ENCODE data around the gene TMEM144.

Gene TMEM144

DNA sequence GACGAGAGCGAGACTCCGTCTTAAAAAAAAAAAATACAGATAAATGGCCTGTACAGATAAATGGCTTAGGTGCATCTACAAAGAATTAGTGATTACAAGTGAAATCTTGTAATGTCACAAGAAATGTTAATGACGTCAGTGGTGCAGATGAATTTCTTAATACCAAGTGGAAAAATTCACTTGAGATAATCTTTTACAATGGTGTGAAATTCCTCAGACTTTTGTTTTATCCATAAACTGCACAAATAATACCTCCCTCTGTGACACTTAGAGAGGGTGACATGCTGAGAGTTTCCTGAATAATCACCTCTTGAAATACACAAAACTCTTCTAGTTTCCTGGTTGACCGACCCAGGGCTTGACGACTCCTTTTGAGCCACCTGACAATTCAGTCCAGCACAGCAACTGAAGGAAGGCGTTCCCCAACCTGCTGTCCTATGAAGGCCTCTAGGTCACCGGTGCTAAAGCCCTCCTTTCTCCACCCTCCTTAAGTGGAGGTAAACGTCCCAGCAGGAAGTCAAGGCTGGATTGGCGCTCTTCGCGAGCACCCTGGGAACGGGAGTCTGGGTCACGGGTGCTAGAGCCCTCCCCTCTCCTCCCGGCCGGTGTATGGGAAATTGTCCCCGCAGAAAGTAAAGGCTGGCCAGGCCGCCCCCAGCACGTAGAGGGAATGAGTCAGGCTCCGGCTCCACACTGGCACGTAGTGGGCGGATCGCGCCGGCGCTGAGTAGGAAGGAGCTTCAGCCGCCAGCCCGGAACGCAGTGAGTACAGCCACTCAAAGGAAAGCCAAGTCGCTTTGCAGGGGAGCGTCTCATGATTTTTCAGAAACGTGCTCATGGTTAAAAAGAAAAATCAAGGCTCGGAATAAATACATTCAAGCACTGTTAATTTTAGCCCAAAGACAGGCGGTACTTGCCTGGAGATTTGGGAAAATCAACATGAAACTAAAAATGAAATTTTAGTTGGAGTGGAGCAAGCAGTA, at the start of gene TMEM144:
TMEM144 (plus strand) TSS at position 662 of the 983 bp plus-strand sequence. CDS start 2,182 bp downstream, outside the sequence.
- DNase-seq: peak; percentile 94
- in situ Hi-C loops (cut with HindIII; ENCODE audit: low pct_ligation_motif_present, low pct_unique_long_range_greater_than_20kb, low sequenced_read_pairs): no loop called here

DNA sequence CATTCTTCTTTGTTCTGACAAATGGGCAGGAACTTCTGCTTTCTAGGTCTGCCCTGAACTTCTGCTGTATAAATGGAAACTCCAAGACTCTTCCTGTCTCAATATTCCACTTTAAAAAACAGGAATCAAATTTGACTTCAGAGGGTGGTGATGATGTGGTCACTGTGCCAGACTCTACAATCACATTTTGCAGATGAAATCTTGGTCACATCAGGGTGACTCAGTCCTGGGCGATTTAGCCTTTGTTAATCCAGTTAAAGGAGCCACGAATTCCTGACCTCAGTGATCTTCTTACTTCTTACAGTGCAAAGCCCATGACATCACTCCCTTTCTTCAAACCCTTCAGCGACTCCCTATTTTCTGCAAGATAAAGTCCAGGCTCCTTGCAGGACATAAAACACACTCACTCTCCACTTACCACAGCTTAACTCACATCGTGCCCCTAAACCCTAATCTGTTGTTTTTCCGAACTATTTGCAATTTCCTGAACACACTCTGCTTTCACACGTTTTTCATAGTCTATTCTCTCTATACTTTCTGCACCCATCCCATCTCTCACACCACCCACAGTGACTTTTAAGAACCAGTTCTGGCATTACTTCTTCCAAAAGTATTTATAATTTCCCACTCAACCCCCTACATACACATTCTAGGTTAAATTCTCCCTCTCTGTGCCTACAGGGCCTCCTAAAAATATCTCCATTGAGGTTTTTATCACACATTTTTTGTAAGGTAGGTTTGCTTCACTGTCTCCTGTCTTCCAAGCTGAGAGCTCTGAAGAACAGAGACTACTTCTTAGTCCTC, 48.5 kb upstream of the TMEM144 start:
- peak; percentile 84 for DNase-seq

DNA sequence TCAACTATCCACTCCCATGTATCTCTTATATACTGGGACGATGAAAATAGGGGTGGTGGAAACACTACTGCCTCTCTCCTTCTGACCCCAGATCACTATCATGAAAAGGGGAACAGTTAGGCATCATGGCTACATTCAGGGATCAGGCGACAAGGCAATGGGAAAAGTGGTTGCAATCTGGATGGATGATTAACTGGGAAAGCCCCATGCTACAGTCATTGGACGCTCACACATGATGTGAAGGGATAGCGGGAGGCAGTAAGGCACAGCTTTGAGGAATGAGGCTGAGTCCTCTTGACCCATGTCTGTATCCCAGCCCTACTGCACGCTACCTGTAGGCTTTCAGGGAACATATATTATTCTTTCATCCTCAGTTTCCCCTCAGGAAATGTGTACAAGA, 47.7 kb upstream of the TMEM144 start:
- in situ Hi-C loops (cut with HindIII; ENCODE audit: low pct_ligation_motif_present, low pct_unique_long_range_greater_than_20kb, low sequenced_read_pairs): no loop called here

More for the DNA sequence above, 48.5 kb upstream of the TMEM144 start:
- in situ Hi-C loops (cut with HindIII; ENCODE audit: low pct_ligation_motif_present, low pct_unique_long_range_greater_than_20kb, low sequenced_read_pairs): no loop called here

DNA sequence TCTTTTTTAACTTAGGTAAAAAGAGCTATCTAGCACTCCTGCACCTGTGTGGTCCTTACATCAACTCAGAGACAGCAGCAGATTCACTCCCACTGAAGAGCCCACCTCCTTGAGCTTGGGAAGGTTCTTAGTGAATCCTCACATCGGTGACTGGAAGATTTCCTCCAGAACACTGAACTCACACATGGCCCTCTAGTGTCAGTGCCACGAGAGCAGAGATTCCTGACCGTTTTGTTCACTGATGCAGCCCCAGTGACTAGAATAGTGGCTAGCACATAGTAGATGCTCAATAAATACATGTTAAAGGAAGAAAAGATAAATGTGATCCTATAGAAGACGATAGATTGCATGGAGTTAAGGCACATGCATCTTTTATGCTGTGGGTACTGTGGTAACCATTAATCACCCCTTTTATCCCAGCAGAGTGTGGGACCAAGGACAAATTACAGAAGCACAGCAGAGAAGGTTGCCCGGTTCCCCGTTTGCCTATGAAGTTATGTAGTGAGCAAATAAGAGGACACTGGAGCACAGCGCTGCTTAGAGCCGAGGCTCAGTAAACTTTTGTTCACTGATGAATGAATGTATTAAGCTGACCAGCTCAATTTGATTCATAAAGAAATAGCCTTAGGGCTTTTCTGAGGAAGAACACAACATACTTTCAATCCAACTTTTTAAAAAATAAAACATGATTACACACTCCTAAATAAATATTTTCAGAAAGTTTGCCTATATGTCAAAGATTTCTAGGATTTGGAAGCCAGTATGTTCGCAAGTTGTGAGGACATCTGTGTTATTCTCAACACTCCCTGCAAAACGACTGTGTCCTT, 46.1 kb upstream of the TMEM144 start:
- in situ Hi-C loops (cut with HindIII; ENCODE audit: low pct_ligation_motif_present, low pct_unique_long_range_greater_than_20kb, low sequenced_read_pairs): no loop called here

More for the DNA sequence above, 47.7 kb upstream of the TMEM144 start:
- peak; percentile 53 for DNase-seq

GRCh38 chr4:158164768-158165213, 45.5 kb upstream of the TMEM144 start:
- in situ Hi-C loops (cut with HindIII; ENCODE audit: low pct_ligation_motif_present, low pct_unique_long_range_greater_than_20kb, low sequenced_read_pairs): no loop called here
- no peak for DNase-seq

More for the DNA sequence above, 46.1 kb upstream of the TMEM144 start:
- DNase-seq: no peak

- in situ Hi-C loops (cut with HindIII; ENCODE audit: low pct_ligation_motif_present, low pct_unique_long_range_greater_than_20kb, low sequenced_read_pairs): no loop called here
- DNase-seq: no peak
Observed at GRCh38 chr4:158166701-158167100, 43.6 kb upstream of the TMEM144 start.

DNA sequence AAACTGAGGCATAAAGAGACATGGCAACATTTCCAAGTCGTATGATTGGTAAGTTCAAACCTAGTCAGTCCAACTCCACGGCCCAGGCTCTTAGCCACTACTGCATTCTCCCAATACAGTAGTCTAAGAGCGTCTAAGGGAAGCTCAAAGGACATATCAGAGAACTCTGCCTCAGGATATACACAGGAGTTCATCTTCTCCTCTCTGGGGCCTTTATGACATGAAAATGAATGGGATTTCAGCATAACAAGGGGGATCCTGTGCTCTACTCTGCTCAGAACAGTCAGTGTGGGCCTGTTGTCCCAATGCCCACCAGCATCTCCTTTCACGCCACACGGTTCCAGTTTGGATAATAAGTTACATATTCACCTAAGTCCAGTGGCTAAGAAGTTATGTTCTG, 41.7 kb upstream of the TMEM144 start:
- in situ Hi-C loops (cut with HindIII; ENCODE audit: low pct_ligation_motif_present, low pct_unique_long_range_greater_than_20kb, low sequenced_read_pairs): no loop called here
- no peak for DNase-seq

DNA sequence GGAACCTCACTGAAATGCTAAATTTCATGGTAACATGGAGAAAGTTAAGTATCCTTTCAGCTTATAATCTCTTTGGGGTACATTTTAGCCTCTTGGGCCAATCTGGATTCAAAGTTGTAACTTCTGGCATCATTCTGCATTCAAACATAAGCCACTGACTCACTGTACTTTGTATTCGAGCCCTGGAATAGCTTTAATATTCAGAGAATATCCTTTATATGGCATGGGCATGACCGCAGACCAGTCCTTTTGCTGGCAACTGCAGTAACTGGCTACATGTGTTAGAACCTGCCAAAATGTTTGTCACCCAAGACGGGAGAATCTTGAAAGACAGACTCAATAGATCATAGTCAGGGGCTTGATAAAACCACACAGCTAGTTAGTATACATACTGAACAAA, 40.8 kb upstream of the TMEM144 start:
- in situ Hi-C loops (cut with HindIII; ENCODE audit: low pct_ligation_motif_present, low pct_unique_long_range_greater_than_20kb, low sequenced_read_pairs): no loop called here
- DNase-seq: no peak

DNA sequence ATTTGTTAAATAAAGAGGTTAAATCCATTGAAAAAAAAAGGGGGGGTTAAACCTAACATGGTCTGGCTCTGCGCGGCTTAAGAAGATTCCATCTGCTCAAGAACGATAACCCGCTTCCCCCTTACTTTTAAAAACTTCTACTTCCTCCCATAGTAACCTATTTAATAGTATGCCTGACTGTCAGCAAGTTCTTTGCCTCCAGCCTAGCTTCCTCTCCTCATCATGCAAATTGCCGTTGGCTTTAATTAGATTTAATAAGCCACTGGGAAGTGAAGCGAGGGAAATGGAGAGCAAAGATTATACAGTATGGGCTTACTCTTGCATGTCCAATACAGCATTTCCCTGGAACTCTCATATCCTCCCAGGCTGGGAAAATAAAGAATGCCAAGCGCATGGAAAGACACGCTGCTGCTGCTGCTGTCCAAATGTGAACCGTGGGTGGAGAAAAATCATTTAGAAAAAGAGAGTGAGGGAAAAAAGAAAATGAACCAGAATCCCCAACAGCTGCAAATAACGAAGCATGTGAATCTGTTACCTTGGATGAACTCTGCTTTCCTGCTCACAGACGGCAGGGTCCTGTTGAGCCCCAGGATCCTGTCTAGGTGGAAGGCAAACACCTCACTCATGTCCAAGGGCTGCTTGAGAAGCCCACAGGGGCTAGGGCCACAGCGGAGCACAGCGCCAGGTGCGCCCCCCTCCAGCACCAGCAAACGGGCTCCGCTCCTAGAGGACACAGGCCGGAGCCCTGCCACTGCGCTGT, 40.2 kb upstream of the TMEM144 start:
- no peak for DNase-seq

DNA sequence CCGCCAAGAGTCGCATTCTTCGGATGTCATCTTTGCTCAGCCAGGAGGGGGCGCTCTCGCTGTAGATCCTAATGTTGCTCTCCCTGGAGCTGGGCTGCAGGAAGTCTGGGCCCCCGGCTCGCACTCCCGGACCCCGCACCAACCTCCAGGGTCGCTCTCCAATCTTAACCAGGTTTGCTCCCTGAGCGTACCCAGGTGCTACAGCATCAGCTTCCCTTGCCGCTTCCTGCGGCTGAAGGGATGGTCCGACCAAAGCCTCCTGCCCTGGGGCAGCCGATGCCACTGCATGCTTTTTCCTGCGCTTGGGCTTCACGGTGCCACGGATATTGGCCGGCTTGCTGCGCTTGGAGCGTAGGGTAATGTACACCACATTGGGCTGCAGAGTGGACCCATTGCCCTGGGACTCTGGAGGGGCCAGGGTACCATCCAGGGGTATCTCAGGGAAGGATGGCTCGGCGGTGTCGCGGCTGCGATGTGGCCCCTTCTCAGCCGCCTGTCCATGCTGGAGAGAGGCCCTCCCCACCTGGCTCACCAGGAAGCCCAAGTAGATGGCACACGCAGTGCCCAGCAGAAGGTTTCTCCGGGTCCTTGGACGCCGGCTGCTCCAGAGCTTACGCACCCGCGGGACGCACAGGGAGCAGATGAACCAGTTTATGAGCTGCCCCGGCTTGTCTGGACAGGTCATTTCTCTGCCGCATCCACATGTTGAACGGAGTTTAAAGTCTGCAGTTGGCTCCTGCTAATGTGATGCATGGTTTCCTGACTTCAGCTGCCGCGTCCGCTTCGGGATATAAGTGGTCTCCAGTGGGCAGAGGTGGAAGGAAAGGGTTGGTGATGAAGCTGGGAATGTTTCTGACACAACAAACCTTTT, 39.4 kb upstream of the TMEM144 start:
- in situ Hi-C loops (cut with HindIII; ENCODE audit: low pct_ligation_motif_present, low pct_unique_long_range_greater_than_20kb, low sequenced_read_pairs): loop anchor here (10.0 kb wide), 1 partner anchor 176 kb away; no protein-coding TSS in a partner anchor
- DNase-seq: no peak

More for the DNA sequence above, 40.2 kb upstream of the TMEM144 start:
- in situ Hi-C loops (cut with HindIII; ENCODE audit: low pct_ligation_motif_present, low pct_unique_long_range_greater_than_20kb, low sequenced_read_pairs): loop anchor here (10.0 kb wide), 1 partner anchor 175 kb away; no protein-coding TSS in a partner anchor

GRCh38 chr4:158172261-158173258, 37.7 kb upstream of the TMEM144 start, which contains the start of gene GASK1B:
GASK1B (minus strand) TSS chr4:158173025; CDS start chr4:158171375, 1,650 bp downstream.
- peak; percentile 73 for DNase-seq
- in situ Hi-C loops (cut with HindIII; ENCODE audit: low pct_ligation_motif_present, low pct_unique_long_range_greater_than_20kb, low sequenced_read_pairs): loop anchor here (10.0 kb wide), 1 partner anchor 178 kb away; no protein-coding TSS in a partner anchor

GRCh38 chr4:158176108-158176507, 34.2 kb upstream of the TMEM144 start:
- DNase-seq: peak; percentile 51
- in situ Hi-C loops (cut with HindIII; ENCODE audit: low pct_ligation_motif_present, low pct_unique_long_range_greater_than_20kb, low sequenced_read_pairs): loop anchor here (10.0 kb wide), 1 partner anchor 181 kb away; no protein-coding TSS in a partner anchor

- in situ Hi-C loops (cut with HindIII; ENCODE audit: low pct_ligation_motif_present, low pct_unique_long_range_greater_than_20kb, low sequenced_read_pairs): loop anchor here (10.0 kb wide), 1 partner anchor 182 kb away; no protein-coding TSS in a partner anchor
- DNase-seq: no peak
Observed at GRCh38 chr4:158176776-158177175, 33.5 kb upstream of the TMEM144 start.

- in situ Hi-C loops (cut with HindIII; ENCODE audit: low pct_ligation_motif_present, low pct_unique_long_range_greater_than_20kb, low sequenced_read_pairs): loop anchor here (10.0 kb wide), 1 partner anchor 185 kb away; no protein-coding TSS in a partner anchor
Observed at GRCh38 chr4:158179465-158179864, 30.8 kb upstream of the TMEM144 start.

DNA sequence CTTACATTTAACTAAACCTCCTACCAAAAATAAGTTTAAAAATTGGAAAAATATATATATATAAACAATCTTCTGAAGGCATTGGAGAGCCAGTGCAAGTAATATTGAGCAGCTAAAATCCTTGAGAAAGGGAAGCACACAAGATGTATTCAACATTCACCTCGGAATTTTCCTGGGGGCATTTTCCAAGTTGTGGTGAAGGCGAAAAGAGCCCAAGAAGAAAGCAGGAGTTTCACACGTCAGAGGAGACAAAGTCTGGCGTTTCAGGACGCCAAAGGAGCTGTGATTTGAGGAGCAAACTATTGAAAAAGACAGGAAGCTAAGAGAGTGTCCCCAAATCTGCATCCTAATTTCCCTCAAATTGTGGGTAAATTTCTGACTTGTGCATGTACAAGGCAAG, 28.4 kb upstream of the TMEM144 start:
- in situ Hi-C loops (cut with HindIII; ENCODE audit: low pct_ligation_motif_present, low pct_unique_long_range_greater_than_20kb, low sequenced_read_pairs): no loop called here
- DNase-seq: no peak

More at GRCh38 chr4:158179465-158179864, 30.8 kb upstream of the TMEM144 start:
- DNase-seq: no peak
